Activated T-helper 2 cell treated with anti-CD3 and anti-CD28 coated beads, Interferon-gamma antibody, Interleukin-2, Interleukin-4, amounts not matched to agents 10 μg/mL and 5 μg/mL and 100 μg/mL, durations not matched to agents 14 hours and 24 hours and 36 hours (primary cell): ENCODE data around the gene KCNN2. TPM values are rescaled to one million over a fixed set of nuclear protein-coding genes. Genes with fewer than 3 reads are reported as not detected.

Experiments used
- DNase-seq: peaks from one replicate; pipeline ENCODE4 v3.0.0; 2021; ENCODE audit warnings: low spot score
- H3K27ac Mint-ChIP-seq: one replicate; pipeline ENCODE4 v1.8.0; 2021; ENCODE audit warnings: mixed read lengths
- H3K27me3 Mint-ChIP-seq: one replicate; pipeline ENCODE4 v1.8.0; 2021; ENCODE audit warnings: low read depth, mixed read lengths
- H3K36me3 Mint-ChIP-seq: one replicate; pipeline ENCODE4 v1.8.0; 2021; ENCODE audit warnings: low read depth, mixed read lengths
- H3K4me1 Mint-ChIP-seq: one replicate; pipeline ENCODE4 v1.8.0; 2021; ENCODE audit warnings: low read depth, mixed read lengths
- H3K4me3 Mint-ChIP-seq: one replicate; pipeline ENCODE4 v1.8.0; 2021; ENCODE audit warnings: low read depth, mild to moderate bottlenecking, moderate library complexity, mixed read lengths
- H3K9me3 Mint-ChIP-seq: one replicate; pipeline ENCODE4 v1.8.0; 2021; ENCODE audit warnings: mixed read lengths
- intact Hi-C: fragments of 100-400 bp; cut with micrococcal nuclease; formaldehyde crosslinking; loops from one replicate; pipeline ENCODE4 v1.15.1; 2023
- total RNA-seq: library from RNA; stranded (reverse); gene quantifications from 2 replicates; pipeline ENCODE4 v1.2.3, GENCODE V29; 2022

Gene KCNN2
- total RNA-seq, 1 donor from 2014 or later, result not detected

DNA sequence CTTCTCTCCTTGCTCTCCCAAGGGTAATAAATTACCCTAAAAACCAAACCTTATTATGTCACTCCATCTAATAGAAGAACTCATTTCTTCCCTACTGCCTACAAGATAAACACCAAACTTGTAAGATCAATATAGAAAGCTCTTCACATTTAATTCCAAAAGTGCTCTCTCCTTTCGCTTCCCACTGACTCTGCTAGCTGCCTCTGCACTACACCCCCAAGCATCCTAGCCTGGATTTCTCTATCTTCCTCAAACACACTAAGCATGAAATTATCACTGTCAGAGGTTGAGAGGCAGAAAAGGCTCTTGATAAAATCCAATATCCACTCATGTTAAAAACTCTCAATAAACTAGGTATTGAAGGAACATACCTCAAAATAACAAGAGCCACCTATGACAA lies 162.4 kb downstream of the KCNN2 start:
- no peak overlapping the region for H3K27ac Mint-ChIP-seq
- H3K9me3 Mint-ChIP-seq, result no peaks in the 10 kb centered on the region
- DNase-seq, result no peak
- no peaks in the 10 kb centered on the region for H3K27me3 Mint-ChIP-seq
- H3K36me3 Mint-ChIP-seq, result no peaks in the 10 kb centered on the region
- intact Hi-C loops, result no loop called here
- H3K4me1 Mint-ChIP-seq, result no peaks in the 10 kb centered on the region
- H3K4me3 Mint-ChIP-seq, result no peak overlapping the region

DNA sequence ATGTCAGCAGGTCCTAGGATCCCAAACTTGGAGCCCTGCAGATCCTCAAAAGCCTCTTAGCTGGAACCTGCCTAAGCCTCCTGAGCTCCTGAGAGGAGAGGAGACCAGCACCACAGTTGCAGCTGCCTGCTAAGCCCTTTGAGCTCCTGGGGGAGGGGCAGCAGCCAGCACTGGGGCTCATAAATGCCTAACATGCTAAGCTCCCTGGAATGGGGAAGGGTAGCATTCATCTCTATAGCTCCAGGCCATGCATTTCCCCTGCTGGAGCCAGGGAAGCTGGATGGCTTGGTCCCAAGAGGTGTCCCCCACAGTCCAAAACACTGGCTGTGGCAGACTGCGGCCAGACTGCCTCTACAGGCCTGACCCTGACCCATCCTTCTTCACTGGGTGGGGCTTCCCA lies 182.7 kb downstream of the KCNN2 start:
- H3K9me3 Mint-ChIP-seq, result peaks cover 29% of the 10 kb centered on the region
- no peaks in the 10 kb centered on the region for H3K27me3 Mint-ChIP-seq
- intact Hi-C loops, result no loop called here
- H3K36me3 Mint-ChIP-seq, result no peaks in the 10 kb centered on the region
- no peak overlapping the region for H3K4me3 Mint-ChIP-seq
- no peak overlapping the region for H3K27ac Mint-ChIP-seq
- no peak for DNase-seq
- H3K4me1 Mint-ChIP-seq, result no peaks in the 10 kb centered on the region
